ENCODE measurements around the gene SSBP3.

- TF ChIP-seq CTCF (IDR thresholded peaks at IDR 0.05) (no peak), POLR2A (IDR thresholded peaks at IDR 0.05) (no peak)
These were observed 121.2 kb downstream of the SSBP3 start for GRCh38 chr1:54284781-54285529.

Data from thyroid gland (tissue), 4 donors.